Skeletal muscle tissue (tissue), 4 donors: Measurements from ENCODE around the gene GMPR2. TPM values are rescaled to one million over a fixed set of nuclear protein-coding genes. Genes with fewer than 3 reads are reported as not detected.
A peak's percentile ranks its signal among the peaks of the same experiment; 100 is the strongest.

Experiments
- H3K27ac ChIP-seq: one replicate; pipeline ENCODE4 v1.7.0; 2013; ENCODE audit warnings: mild to moderate bottlenecking, low read depth, low read length, inconsistent platforms
- H3K27me3 ChIP-seq, 3 donors: one replicate each; pipeline ENCODE4 v1.7.0; 2013; ENCODE audit warnings: low read length in 3 of 3; ENCODE audit not compliant: control insufficient read depth in 3 of 3, insufficient read depth in 3 of 3
- H3K36me3 ChIP-seq, 3 donors: one replicate each; pipeline ENCODE4 v1.7.0; 2013; ENCODE audit warnings: low read length in 3 of 3; ENCODE audit not compliant: control insufficient read depth in 3 of 3, insufficient read depth in 3 of 3
- H3K4me1 ChIP-seq, 3 donors: one replicate each; pipeline ENCODE4 v1.7.0; 2013; ENCODE audit warnings: low read length in 3 of 3, mild to moderate bottlenecking in 3 of 3; ENCODE audit not compliant: control insufficient read depth in 3 of 3, insufficient read depth in 3 of 3
- H3K4me3 ChIP-seq, 3 donors: one replicate each; pipeline ENCODE4 v1.7.0; 2013; ENCODE audit warnings: low read length in 3 of 3
- H3K9ac ChIP-seq, 3 donors: one replicate each; pipeline ENCODE4 v1.7.0; 2013; ENCODE audit warnings: low read length in 3 of 3, mild to moderate bottlenecking in 3 of 3, moderate library complexity in 2 of 3, low read depth in 1 of 3
- H3K9me3 ChIP-seq, 3 donors: one replicate each; pipeline ENCODE4 v1.7.0; 2013; ENCODE audit warnings: low read length in 3 of 3; ENCODE audit not compliant: control insufficient read depth in 3 of 3
- total RNA-seq: library from RNA; depleted of rRNA; stranded (reverse); fragments of >200 nt; gene quantifications from one replicate; pipeline ENCODE4 v1.2.3, GENCODE V29; 2014
- donor health status: Osteomylitis.

The GMPR2 gene
- total RNA-seq, 1 donor from 2014 or later: 49.6 TPM

DNA sequence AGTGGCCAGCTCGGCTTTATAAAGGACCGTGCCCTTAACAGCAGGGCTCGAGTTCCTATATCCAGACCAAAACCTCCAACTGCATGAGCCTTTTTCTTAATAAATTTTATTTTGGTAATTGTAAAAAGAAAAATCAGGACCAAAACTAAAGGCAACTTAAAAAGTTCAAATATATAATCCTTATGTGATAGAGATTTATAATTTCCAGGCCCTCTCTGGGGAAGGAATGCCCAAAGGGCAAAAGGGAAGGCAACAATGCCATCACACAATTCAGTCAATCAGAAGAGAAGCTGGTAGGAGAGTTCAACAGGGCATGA is 43.7 kb upstream of the GMPR2 start:
- peak overlapping the region; percentile 83 for H3K27ac ChIP-seq
- peaks cover 16 to 23% (median 23%) of the 10 kb centered on the region in 3 donors for H3K4me1 ChIP-seq
- H3K9me3 ChIP-seq: no peaks in the 10 kb centered on the region
- peak overlapping the region; percentile 75 to 84 (median 83) for H3K4me3 ChIP-seq
- H3K9ac ChIP-seq: peak overlapping the region; percentile 79 to 87 (median 86)
- peaks cover 47 to 60% (median 58%) of the 10 kb centered on the region in 3 donors for H3K36me3 ChIP-seq
- no peaks in the 10 kb centered on the region for H3K27me3 ChIP-seq

DNA sequence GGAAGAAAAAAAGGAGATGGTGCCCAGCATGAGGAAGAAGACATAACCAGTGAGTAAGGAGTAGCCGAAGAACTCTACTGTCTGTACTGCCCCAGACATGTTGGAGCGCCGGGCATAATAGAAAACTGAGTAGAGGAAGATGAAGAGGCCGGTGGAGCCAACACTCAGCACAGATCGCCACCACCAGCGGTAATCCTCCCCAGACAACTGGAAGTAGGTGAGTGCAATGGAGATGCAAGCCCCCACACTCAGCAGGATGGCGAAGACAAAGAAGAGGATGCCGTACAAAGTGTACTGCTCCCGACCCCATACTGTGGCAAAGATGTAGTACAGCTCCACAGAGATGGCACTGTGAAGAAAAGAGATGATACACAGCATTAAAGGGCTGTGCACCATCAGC is 43.3 kb upstream of the GMPR2 start:
- no peak overlapping the region for H3K4me3 ChIP-seq
- peaks cover 20 to 28% (median 27%) of the 10 kb centered on the region in 3 donors for H3K4me1 ChIP-seq
- peaks cover 43 to 55% (median 53%) of the 10 kb centered on the region in 3 donors for H3K36me3 ChIP-seq
- no peaks in the 10 kb centered on the region for H3K27me3 ChIP-seq
- no peak overlapping the region for H3K27ac ChIP-seq
- no peak overlapping the region for H3K9ac ChIP-seq
- H3K9me3 ChIP-seq: no peaks in the 10 kb centered on the region

DNA sequence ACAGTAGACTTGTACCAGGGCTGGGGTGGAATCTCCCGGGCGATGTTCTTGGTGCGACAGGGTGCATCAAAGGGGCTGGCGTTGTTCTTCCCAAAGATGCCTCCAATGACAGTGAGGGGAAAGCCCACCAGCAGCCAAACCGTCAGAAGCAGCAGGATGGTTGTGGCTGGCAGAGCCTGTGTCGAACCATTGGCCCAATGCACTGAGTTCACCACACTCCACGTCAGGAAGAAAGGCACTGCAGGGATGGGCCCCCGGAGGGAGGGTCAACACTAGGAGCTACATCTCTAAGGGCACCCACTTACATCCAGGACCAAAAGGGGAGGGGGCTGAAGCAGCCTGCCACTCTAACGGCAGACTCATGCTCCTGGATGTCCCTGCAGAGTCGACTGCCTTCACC is 42.3 kb upstream of the GMPR2 start:
- Histone ChIP-seq H3K9me3 (no peaks in the 10 kb centered on the region), H3K36me3 (peaks cover 34 to 46% (median 44%) of the 10 kb centered on the region in 3 donors), H3K27ac (no peak overlapping the region), H3K9ac (no peak overlapping the region), H3K27me3 (no peaks in the 10 kb centered on the region), H3K4me3 (no peak overlapping the region), H3K4me1 (peaks cover 26 to 37% (median 33%) of the 10 kb centered on the region in 3 donors)

DNA sequence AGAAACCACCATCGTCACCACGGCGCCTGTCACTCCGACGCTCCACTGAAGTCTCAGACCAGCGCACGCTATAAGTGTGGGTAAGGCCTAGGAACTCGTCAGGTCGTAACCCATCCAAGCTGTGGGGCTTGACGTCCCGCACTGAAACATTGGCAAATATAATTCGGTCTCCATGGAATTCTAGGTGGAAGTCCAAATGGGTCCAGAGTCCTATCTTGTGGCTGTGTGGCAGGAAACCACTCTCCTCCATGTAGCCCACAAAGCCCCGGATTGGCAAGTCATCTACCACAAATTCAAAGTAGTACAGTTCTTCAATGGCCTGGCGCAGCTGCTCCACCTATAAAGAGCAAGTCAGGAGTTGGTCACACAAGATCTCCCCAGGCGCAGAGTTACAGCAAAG is 39.8 kb upstream of the GMPR2 start:
- peaks cover 17 to 27% (median 27%) of the 10 kb centered on the region in 3 donors for H3K36me3 ChIP-seq
- no peaks in the 10 kb centered on the region for H3K9me3 ChIP-seq

DNA sequence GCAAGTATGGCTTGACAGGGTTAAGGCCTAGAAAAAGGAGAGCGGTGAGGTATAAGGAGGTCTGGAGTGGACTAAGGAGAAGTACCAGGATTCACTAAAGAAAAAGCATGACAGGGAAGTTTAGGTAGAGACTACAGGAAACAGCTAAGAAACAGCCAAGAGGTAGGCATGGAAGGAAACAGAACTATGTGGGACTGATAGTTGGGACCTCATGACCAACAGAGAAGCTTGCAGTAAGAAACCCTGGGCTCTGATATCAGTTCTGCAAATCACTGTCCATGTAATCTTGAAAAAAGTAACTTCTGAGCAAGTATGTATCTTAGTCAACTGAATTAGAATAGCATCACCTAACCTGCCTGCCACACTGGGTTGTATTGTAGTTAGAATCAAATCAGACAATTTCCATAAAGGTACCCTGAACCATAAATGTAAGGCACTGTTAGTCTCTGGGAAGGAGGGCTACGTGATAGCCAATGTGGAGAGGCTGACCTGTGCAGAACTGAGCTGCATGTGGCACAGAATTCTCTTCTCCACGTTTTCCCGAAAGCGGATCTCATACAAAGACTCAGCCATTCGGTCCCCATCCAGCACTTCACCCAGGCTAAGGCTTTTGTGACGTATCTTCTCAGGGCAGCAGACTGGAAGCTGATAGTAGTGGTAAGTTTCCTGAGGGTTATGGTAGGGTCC is 38.4 kb upstream of the GMPR2 start:
- peak overlapping the region; percentile 91 to 97 (median 96) for H3K9ac ChIP-seq
- peaks cover 19 to 31% (median 26%) of the 10 kb centered on the region in 3 donors for H3K4me1 ChIP-seq
- H3K9me3 ChIP-seq: no peaks in the 10 kb centered on the region
- peak overlapping the region; percentile 92 to 97 (median 95) for H3K4me3 ChIP-seq
- H3K36me3 ChIP-seq: peaks cover 20 to 32% (median 27%) of the 10 kb centered on the region in 3 donors
- no peaks in the 10 kb centered on the region for H3K27me3 ChIP-seq
- peak overlapping the region; percentile 99 for H3K27ac ChIP-seq

More for the DNA sequence above, 39.8 kb upstream of the GMPR2 start:
- H3K9ac ChIP-seq: no peak overlapping the region
- no peak overlapping the region for H3K27ac ChIP-seq
- peaks cover 28 to 38% (median 34%) of the 10 kb centered on the region in 3 donors for H3K4me1 ChIP-seq
- no peak overlapping the region for H3K4me3 ChIP-seq
- no peaks in the 10 kb centered on the region for H3K27me3 ChIP-seq

DNA sequence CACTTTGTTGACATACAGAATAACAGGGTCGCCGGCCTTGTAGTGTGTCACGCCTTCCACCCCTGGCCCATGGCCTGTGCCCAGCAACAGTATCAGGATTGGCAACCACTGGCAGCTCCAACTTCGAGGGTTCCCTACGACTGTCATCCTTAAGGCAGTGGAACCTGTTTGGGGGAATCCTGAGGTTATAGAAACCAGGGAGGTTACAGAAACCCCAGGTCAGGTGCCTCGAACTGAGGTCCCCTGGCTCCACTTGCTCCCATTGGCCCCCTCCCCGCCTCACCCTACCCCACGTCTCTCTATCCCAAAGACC is 37.9 kb upstream of the GMPR2 start:
- peak overlapping the region; percentile 99 for H3K27ac ChIP-seq
- no peaks in the 10 kb centered on the region for H3K9me3 ChIP-seq
- no peaks in the 10 kb centered on the region for H3K27me3 ChIP-seq
- peaks cover 16 to 29% (median 27%) of the 10 kb centered on the region in 3 donors for H3K36me3 ChIP-seq
- H3K4me3 ChIP-seq: peak overlapping the region; percentile 92 to 97 (median 95)
- peaks cover 19 to 31% (median 26%) of the 10 kb centered on the region in 3 donors for H3K4me1 ChIP-seq
- peak overlapping the region; percentile 91 to 97 (median 96) for H3K9ac ChIP-seq

DNA sequence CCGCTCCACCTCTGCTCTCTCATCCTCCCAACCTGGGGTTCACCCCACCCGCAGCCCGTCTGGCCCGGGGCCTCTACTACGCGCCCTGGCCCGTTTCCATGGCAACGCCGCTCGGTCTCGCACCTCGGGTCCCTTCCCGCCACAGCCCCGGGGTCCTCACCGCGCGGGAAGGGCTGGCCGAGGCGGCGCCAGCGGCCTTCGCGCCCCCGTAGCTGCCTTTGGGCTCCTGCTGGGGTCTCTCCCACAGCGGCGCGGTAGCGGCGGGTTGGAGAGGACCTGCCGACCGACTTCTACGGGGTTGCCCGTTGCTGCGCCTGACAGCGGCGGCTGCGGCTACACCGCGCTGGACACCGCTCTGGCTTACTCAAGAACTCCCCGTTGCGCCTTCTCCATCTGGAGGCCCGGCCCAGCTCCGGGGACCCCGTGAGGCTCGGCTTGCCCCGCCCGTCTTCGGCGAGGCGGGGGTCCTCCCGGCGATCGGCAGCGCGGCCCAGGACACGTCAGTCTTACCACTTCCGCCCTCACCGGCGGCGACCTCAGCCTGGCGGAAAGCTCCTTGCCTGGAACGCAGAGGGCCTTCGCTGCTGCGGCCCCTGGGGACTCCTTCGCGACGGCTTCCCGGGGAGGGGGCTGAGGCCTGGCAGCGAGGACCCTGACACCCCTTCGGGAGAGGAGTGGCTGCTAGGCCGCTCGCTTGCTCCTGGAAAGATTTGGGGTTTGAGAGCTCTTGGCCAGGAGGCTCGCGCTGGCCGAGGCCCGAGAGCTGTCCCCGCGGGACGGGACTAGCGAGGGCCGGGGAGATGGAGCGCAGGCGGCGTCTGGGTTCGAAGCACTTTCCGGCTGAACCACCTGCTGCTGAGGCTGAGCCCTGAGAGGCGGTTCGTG is 37.3 kb upstream of the GMPR2 start, which contains the start of gene TM9SF1:
TSS of gene TM9SF1 (minus strand) at position 256 of the 885 bp plus-strand sequence. CDS start 422 bp downstream, outside the sequence.
- no peaks in the 10 kb centered on the region for H3K27me3 ChIP-seq
- H3K4me3 ChIP-seq: peak within 1 kb of the TSS; percentile 92 to 97 (median 95)
- peaks cover 19 to 31% (median 26%) of the 10 kb centered on the region in 3 donors for H3K4me1 ChIP-seq
- H3K36me3 ChIP-seq: peaks cover 16 to 26% (median 21%) of the 10 kb centered on the region in 3 donors
- peak within 1 kb of the TSS; percentile 91 to 97 (median 96) for H3K9ac ChIP-seq
- peak within 1 kb of the TSS; percentile 99 for H3K27ac ChIP-seq
- H3K9me3 ChIP-seq: no peaks in the 10 kb centered on the region

DNA sequence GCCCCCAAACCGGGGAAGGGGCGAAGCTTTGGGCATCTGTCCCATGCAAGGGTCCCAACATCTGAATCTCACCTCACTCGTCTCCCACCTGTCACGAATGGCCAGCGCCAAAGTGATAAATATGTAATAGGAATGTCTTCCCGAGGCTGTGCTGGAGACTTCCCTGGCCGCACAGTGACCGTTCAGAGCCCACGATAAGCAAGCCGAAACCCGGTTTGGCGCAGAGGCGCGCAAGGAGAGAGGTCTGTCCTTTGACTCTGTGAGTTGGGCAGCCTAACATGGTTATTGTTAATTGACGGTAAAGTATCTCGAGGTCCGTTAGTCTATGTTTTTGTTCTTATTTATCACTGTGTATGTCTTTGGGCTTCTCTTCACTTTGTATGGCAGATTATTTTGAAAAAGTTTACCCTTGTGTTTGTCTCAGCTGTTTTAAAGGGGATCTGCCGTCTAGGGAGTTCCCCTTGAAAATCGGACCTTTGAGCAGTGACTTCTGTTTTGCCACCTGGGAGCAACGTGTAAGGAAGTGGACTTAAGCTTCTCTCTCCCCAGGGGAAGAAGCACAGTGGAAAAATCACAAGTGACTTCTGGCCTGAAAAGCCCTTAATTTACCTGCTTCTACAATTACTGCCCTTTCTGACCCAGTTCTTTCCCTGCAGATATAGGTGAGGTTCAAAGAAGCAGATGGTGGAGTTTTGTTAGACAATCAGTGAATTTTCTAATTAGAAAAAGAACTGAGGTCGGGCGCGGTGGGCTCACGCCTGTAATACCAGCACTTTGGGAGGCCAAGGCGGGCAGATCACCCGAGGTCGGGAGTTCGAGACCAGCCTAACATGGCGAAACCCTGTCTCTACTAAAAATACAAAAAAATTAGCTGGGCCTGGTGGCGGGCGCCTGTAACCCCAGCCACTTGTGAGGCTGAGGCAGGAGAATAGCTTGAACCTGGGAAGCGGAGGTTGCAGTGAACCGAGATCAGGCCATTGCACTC is 36.4 kb upstream of the GMPR2 start:
- Histone ChIP-seq H3K4me1 (peaks cover 19 to 31% (median 26%) of the 10 kb centered on the region in 3 donors), H3K36me3 (peaks cover 18 to 23% (median 18%) of the 10 kb centered on the region in 3 donors), H3K9ac (peak overlapping the region; percentile 91 to 97 (median 96)), H3K9me3 (no peaks in the 10 kb centered on the region), H3K4me3 (peak overlapping the region; percentile 92 to 97 (median 95)), H3K27me3 (no peaks in the 10 kb centered on the region), H3K27ac (peak overlapping the region; percentile 99)

DNA sequence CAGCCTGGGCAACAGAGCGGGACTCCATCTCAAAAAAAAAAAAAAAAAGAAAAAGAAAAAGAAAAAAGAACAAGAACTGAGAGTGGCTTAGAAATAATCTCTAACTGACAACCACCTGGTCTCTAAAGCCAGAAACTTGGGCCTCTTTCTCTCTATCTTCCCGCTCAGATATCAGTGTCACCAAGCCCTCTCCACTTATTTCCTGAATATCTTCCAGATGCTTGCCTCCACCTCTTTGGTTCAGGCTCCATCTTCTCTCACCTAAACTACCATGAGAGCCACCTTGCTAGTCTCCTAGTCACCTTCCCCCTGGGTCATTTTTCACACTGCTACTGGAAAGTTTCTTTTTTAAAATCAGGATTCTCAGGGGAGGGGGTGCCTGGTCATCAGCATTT is 35.7 kb upstream of the GMPR2 start:
- Histone ChIP-seq H3K27ac (no peak overlapping the region), H3K9ac (no peak overlapping the region), H3K27me3 (no peaks in the 10 kb centered on the region), H3K4me3 (no peak overlapping the region), H3K36me3 (peaks cover 11 to 18% (median 16%) of the 10 kb centered on the region in 3 donors), H3K4me1 (peaks cover 19 to 31% (median 26%) of the 10 kb centered on the region in 3 donors), H3K9me3 (no peaks in the 10 kb centered on the region)
